K562 (cell line): Measurements from ENCODE around the gene ALG11. TPM values are rescaled to one million over a fixed set of nuclear protein-coding genes. Genes with fewer than 3 reads are reported as not detected.

Experiments
- ATAC-seq: fragments of 200-7000 bp; cut with Tn5 transposase; 3 replicates; pipeline ENCODE4 v1.9.1; 2020; ENCODE audit warnings: moderate library complexity
- Bru-seq: library from RNA; stranded (reverse); fragments of 400-500 nt; gene quantifications from one replicate; lab custom pipeline; 2021; lab: Mats Ljungman, UMichigan
- BruChase-seq, 2 experiments: library from RNA; stranded (reverse); fragments of 400-500 nt; gene quantifications; one replicate each; lab custom pipeline; 2021; lab: Mats Ljungman, UMichigan
- BruUV-seq: library from RNA; stranded (reverse); fragments of 400-500 nt; replicated peaks from 2 replicates; lab custom pipeline; 2021; lab: Mats Ljungman, UMichigan
- CTCF ChIA-PET: fragments of 300-600 bp; formaldehyde crosslinking; extraction: SDS; loops from one replicate; lab custom pipeline; 2021; ENCODE audit warnings: low intra/inter-chr PET ratio; lab: Yijun Ruan, JAX
- POLR2A ChIA-PET: fragments of 300-600, 350-650 bp; sonication (Branson Sonifier 250); formaldehyde crosslinking; extraction: SDS; loops from one replicate; lab custom pipeline; 2021; ENCODE audit warnings: antibody characterized with exemption, inconsistent platforms; lab: Yijun Ruan, JAX
- DNase-seq, 4 experiments: peaks; one replicate each; pipeline versions ENCODE4 v3.0.0 to v3.0.0-alpha.2; 2011 to 2018; ENCODE audit warnings: low spot score in 3 of 4, mixed read lengths in 3 of 4; ENCODE audit errors: extremely low read depth in 1 of 4
- FAIRE-seq: peaks from 2 replicates; lab custom pipeline; 2011; peaks lifted over from hg19 to GRCh38; lab: Jason Lieb, UNC
- H2AFZ ChIP-seq: 2 replicates; pipeline ENCODE4 v1.6.0; 2011; ENCODE audit warnings: low read depth, low read length, control low read depth, inconsistent platforms
- H3K27ac ChIP-seq: fragments of 200-600 bp; 3 replicates; pipeline ENCODE4 v1.8.0; 2011; ENCODE audit warnings: low read depth, mild to moderate bottlenecking, control low read depth, inconsistent platforms, low read length, moderate library complexity, mixed read lengths; ENCODE audit errors: extremely low read depth
- H3K27me3 ChIP-seq, 2 experiments: fragments of 300-600 bp in 1 of 2; 2 replicates in 1 of 2; 3 replicates in 1 of 2; pipeline versions ENCODE4 v1.6.0 to v1.8.0; 2011; ENCODE audit warnings: inconsistent platforms in 2 of 2, low read length in 2 of 2, mild to moderate bottlenecking in 1 of 2, mixed read lengths in 1 of 2, moderate library complexity in 1 of 2; ENCODE audit not compliant: control insufficient read depth in 2 of 2, insufficient read depth in 2 of 2
- H3K36me3 ChIP-seq: fragments of 300-600 bp; 3 replicates; pipeline ENCODE4 v1.8.0; 2011; ENCODE audit warnings: mild to moderate bottlenecking, low read length, inconsistent platforms; ENCODE audit not compliant: control insufficient read depth, insufficient read depth
- H3K4me1 ChIP-seq, 2 experiments: fragments of 200-600 bp in 1 of 2; replicated peaks in 1 of 2; 2 replicates in 1 of 2; 3 replicates in 1 of 2; pipeline versions ENCODE4 v1.5.1 to v1.8.0; 2011; ENCODE audit warnings: inconsistent platforms in 2 of 2, low read length in 2 of 2, mild to moderate bottlenecking in 1 of 2, mixed read lengths in 1 of 2, moderate library complexity in 1 of 2; ENCODE audit not compliant: control insufficient read depth in 2 of 2, insufficient read depth in 2 of 2
- H3K4me2 ChIP-seq: 2 replicates; pipeline ENCODE4 v1.6.1; 2011; ENCODE audit warnings: low read length, control low read depth, inconsistent platforms, mixed read lengths; ENCODE audit not compliant: insufficient read depth
- H3K4me3 ChIP-seq: fragments of 200-600 bp; sonication (generic), shearing (Covaris generic); 2 replicates; pipeline ENCODE4 v1.5.1; 2016; ENCODE audit warnings: control low read depth, inconsistent platforms
- H3K79me2 ChIP-seq: fragments of 200-600 bp; 3 replicates; pipeline ENCODE4 v1.8.0; 2011; ENCODE audit warnings: low read length, inconsistent platforms; ENCODE audit not compliant: control insufficient read depth, insufficient read depth
- H3K9ac ChIP-seq, 2 experiments: 2 replicates each; pipeline versions ENCODE4 v1.6.0 to v1.6.1; 2011; ENCODE audit warnings: low read depth in 2 of 2, low read length in 2 of 2, control low read depth in 1 of 2, inconsistent platforms in 1 of 2, mild to moderate bottlenecking in 1 of 2, mixed read lengths in 1 of 2; ENCODE audit not compliant: insufficient read depth in 1 of 2
- H3K9me1 ChIP-seq: one replicate; pipeline ENCODE4 v1.6.0; 2011; ENCODE audit warnings: inconsistent platforms, mild to moderate bottlenecking, low read length, moderate library complexity; ENCODE audit not compliant: control insufficient read depth, insufficient read depth
- H3K9me3 ChIP-seq: replicated peaks from 2 replicates; pipeline ENCODE4 v1.5.1; 2011; ENCODE audit warnings: low read depth, low read length, inconsistent platforms; ENCODE audit not compliant: control insufficient read depth, insufficient read depth
- H4K20me1 ChIP-seq: replicated peaks from 2 replicates; pipeline ENCODE4 v1.6.1; 2011; ENCODE audit warnings: low read length, inconsistent platforms, mixed read lengths; ENCODE audit not compliant: control insufficient read depth, insufficient read depth
- ELK3 ChIP-seq: fragments of 450-650 bp; formaldehyde crosslinking; IDR thresholded peaks from 2 replicates; pipeline ENCODE4 v1.4.0; 2020; ENCODE audit warnings: mild to moderate bottlenecking
- FOXK1 ChIP-seq: sonication (generic); formaldehyde crosslinking; IDR thresholded peaks from 2 replicates; pipeline ENCODE4 v1.8.0; 2022; ENCODE audit warnings: missing genetic modification reagents, mild to moderate bottlenecking, borderline replicate concordance
- GTF2E2 ChIP-seq: fragments of 200-800 bp; sonication (Bioruptor generic); IDR thresholded peaks from 2 replicates; pipeline ENCODE4 v1.6.1; 2016; ENCODE audit warnings: missing genetic modification characterization, missing compliant biosample characterization
- HDAC2 ChIP-seq: fragments of 450-650 bp; IDR thresholded peaks from 2 replicates; pipeline ENCODE4 v1.6.1; 2016; ENCODE audit warnings: mild to moderate bottlenecking
- L3MBTL2 ChIP-seq: fragments of 450-650 bp; IDR thresholded peaks from 2 replicates; pipeline ENCODE4 v1.6.1; 2016; ENCODE audit warnings: mild to moderate bottlenecking, moderate library complexity
- MCM3 ChIP-seq: fragments of 450-650 bp; IDR thresholded peaks from 2 replicates; pipeline ENCODE4 v1.6.1; 2016
- MED1 ChIP-seq: sonication (generic); formaldehyde crosslinking; IDR thresholded peaks from 2 replicates; pipeline ENCODE4 v1.8.1; 2023; ENCODE audit warnings: missing genetic modification reagents, borderline replicate concordance
- NCOA1 ChIP-seq: fragments of 450-650 bp; IDR thresholded peaks from 2 replicates; pipeline ENCODE4 v1.6.1; 2016; ENCODE audit warnings: low read depth
- PML ChIP-seq: IDR thresholded peaks from 2 replicates; pipeline ENCODE4 v1.6.1; 2012; ENCODE audit warnings: low read length, inconsistent platforms
- POLR2AphosphoS5 ChIP-seq: IDR thresholded peaks from 2 replicates; pipeline ENCODE4 v1.6.1; 2011; ENCODE audit warnings: mild to moderate bottlenecking, low read depth, low read length, moderate library complexity; ENCODE audit not compliant: control insufficient read depth, insufficient read depth
- POLR2B ChIP-seq: fragments of 450-650 bp; IDR thresholded peaks from 2 replicates; pipeline ENCODE4 v1.6.1; 2018; ENCODE audit warnings: low read depth; ENCODE audit not compliant: partially characterized antibody
- RFX5 ChIP-seq: IDR thresholded peaks from 2 replicates; pipeline ENCODE4 v1.6.1; 2011; ENCODE audit warnings: low read depth, mild to moderate bottlenecking, improper control_type of control experiment, low read length
- ZNF217 ChIP-seq: sonication (generic); formaldehyde crosslinking; IDR thresholded peaks from 2 replicates; pipeline ENCODE4 v1.8.0; 2022; ENCODE audit warnings: mild to moderate bottlenecking, missing genetic modification reagents
- WGBS: fragments of 100-300 bp; shearing (Covaris generic); methylation state at CpG from one replicate; pipeline ENCODE4 v1.1.6; 2016; ENCODE audit warnings: low coverage, mixed read lengths; ENCODE audit not compliant: insufficient coverage; ENCODE audit errors: missing lambda C conversion rate; 5-methylcytosine and 5-hydroxymethylcytosine counted together
- in situ Hi-C: fragments of 300-500 bp; cut with MboI; formaldehyde crosslinking; loops from 4 replicates; pipeline ENCODE4 v1.15.0; 2018; ENCODE audit warnings: inconsistent platforms, mixed read lengths
- intact Hi-C: fragments of 100-400 bp; cut with micrococcal nuclease; formaldehyde crosslinking; loops from 2 replicates; pipeline ENCODE4 v1.14.2; 2022
- long read RNA-seq, 3 experiments: library from polyadenylated mRNA in 2 of 3; library from RNA in 1 of 3; unstranded in 2 of 3; stranded (forward) in 1 of 3; transcript quantifications; one replicate each; pipeline ENCODE4 v2.0.0, GENCODE V29; 2019 to 2022
- polyA minus RNA-seq, 3 experiments: library from RNA; depleted of rRNA, polyadenylated mRNA; stranded (reverse); fragments of >200 nt; gene quantifications; 2 replicates each; pipeline ENCODE4 v1.2.3, GENCODE V29; 2011
- polyA plus RNA-seq, 8 experiments: library from polyadenylated mRNA; depleted of rRNA in 4 of 8; stranded (reverse) in 5 of 8; unstranded in 3 of 8; fragments of >200 nt; fragmentation: Nextera tagmentation in 2 of 8; fragmentation: Illumina TruSeq in 1 of 8; extraction: Ambion mirVana in 2 of 8; extraction: Trizol in 1 of 8; gene quantifications; 2 replicates each; pipeline versions ENCODE4 v1.2.1 to v1.2.3, GENCODE V29; 2011 to 2014; ENCODE audit warnings: inconsistent platforms in 1 of 8, missing spikeins in 1 of 8
- total RNA-seq, 7 experiments: library from RNA; depleted of rRNA in 6 of 7; stranded (reverse); fragments of >200 nt in 6 of 7; fragmentation: Illumina TruSeq in 2 of 7; extraction: Trizol in 2 of 7; gene quantifications; 2 replicates each; pipeline versions ENCODE4 v1.2.1 to v1.2.3, GENCODE V29; 2011 to 2021; ENCODE audit warnings: low replicate concordance in 1 of 7
- TF ChIP-seq, protein P1 (sequence below): sonication (generic); formaldehyde crosslinking; IDR thresholded peaks from 2 replicates; pipeline ENCODE4 v1.8.0; 2023; ENCODE audit warnings: mild to moderate bottlenecking, missing genetic modification reagents

Gene ALG11
- 24.6 and 59.2 TPM in 2 replicates for total RNA-seq (2011; cell fraction: chromatin; rRNA removed; ENCODE audit: low replicate concordance)
- 15.5 and 17.4 TPM in 2 replicates for total RNA-seq (2011; cell fraction: nucleolus; rRNA removed)
- total RNA-seq (2011; cell fraction: nucleoplasm; rRNA removed) = 27.4 and 33.8 TPM in 2 replicates
- total RNA-seq (2014; rRNA removed) = 7.3 and 8.1 TPM in 2 replicates
- total RNA-seq (2014; rRNA removed; fragmentation: Illumina TruSeq; extraction: Trizol) = 16.6 and 18.7 TPM in 2 replicates
- 11.8 and 12.3 TPM in 2 replicates for total RNA-seq (2015; rRNA removed; fragmentation: Illumina TruSeq; extraction: Trizol)
- total RNA-seq (2021) = 19.2 and 19.6 TPM in 2 replicates
- 9.9 and 17.2 TPM in 2 replicates for polyA plus RNA-seq (2011; rRNA removed)
- polyA plus RNA-seq (2011; cell fraction: cytosol; rRNA removed) = 2.0 and 6.6 TPM in 2 replicates
- 7.9 and 8.6 TPM in 2 replicates for polyA plus RNA-seq (2011; cell fraction: nucleus; rRNA removed)
- polyA plus RNA-seq (2012) = 6.5 and 12.9 TPM in 2 replicates
- 9.3 and 11.2 TPM in 2 replicates for polyA plus RNA-seq (2014; fragmentation: Illumina TruSeq; extraction: Trizol)
- polyA plus RNA-seq (2014; fragmentation: Nextera tagmentation; extraction: Ambion mirVana) = 10 to 100 TPM; 16.3 to 19.1 TPM
- polyA plus RNA-seq (2014; rRNA removed) = 7.4 and 8.2 TPM in 2 replicates
- 22.2 and 25.3 TPM in 2 replicates for polyA minus RNA-seq (2011; rRNA and poly(A)+ RNA removed)
- polyA minus RNA-seq (2011; cell fraction: cytosol; rRNA and poly(A)+ RNA removed) = 7.9 and 8.8 TPM in 2 replicates
- polyA minus RNA-seq (2011; cell fraction: nucleus; rRNA and poly(A)+ RNA removed) = 12.7 and 22.5 TPM in 2 replicates
- percentile 90 among the genes with signal in this experiment for Bru-seq, nascent RNA
- BruChase-seq, experiment 1, labeled RNA remaining after a 2-hour chase = percentile 86 among the genes with signal in this experiment
- percentile 85 among the genes with signal in this experiment for BruChase-seq, experiment 2, labeled RNA remaining after a 6-hour chase
- long read RNA-seq, experiment 1, full-length matches to known transcripts = 59 of 98 reads
- long read RNA-seq, experiment 1, partial matches to known transcripts = 9 of 98 reads
- long read RNA-seq, experiment 1, other reads (novel, unspliced or antisense) = 30 of 98 reads
- long read RNA-seq, experiment 2, partial matches to known transcripts = 1 of 4 reads
- long read RNA-seq, experiment 2, other reads (novel, unspliced or antisense) = 1 of 4 reads
- long read RNA-seq, experiment 3, transcript ALG11-202 (4 exons, 2,558 nt) = major isoform, 17 of 25 reads
- long read RNA-seq, experiment 3, partial matches to known transcripts = 1 of 25 reads
- long read RNA-seq, experiment 3, other reads (novel, unspliced or antisense) = 6 of 25 reads

DNA sequence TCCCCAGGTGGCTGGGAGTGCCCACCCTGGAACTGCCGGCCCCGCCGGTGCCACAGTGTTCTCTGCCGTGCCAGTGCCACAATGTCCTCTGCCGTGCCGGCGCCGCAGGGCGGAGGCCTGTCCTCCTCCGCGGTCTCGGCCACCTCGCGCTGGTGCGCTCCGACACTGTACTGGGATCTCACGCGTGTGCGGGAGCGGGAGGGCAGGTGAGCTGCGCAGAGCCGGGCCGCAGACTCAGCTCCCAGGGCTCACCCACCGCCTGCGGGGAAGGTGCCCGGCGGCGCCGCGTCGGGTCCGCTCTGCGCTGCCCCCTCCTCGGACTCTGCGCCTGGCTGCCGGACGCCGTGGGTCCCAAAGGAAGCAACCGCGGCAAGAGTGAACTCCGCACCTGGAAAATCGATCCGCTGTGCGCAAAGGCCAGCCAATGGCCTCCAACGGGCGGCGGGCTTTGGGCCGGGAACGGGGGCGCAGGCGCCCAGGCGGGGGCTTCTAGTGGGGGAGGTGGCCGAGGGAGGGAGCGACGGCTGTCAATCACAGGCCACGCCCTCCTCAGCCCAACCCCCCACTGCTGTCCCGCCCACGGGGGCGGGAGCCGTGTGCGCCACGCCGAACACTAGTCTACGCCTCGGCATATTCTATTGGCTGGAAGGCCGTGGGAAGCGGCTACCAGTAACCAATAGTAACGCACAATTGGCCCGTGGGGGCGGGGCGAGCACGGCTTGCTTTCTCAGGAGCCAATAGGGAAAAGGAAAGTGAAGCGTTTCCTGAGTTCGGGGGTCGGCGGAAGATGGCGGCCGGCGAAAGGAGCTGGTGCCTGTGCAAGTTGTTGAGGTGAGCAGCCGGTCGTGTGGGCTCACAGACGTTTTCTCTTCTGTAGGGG lies at the start of gene ALG11:
ALG11 (plus strand) TSS at position 767 of the 880 bp plus-strand sequence; CDS start at position 788, 21 bp downstream.
- intact Hi-C loops (no loop called here), in situ Hi-C loops (no loop called here)
- H4K20me1 ChIP-seq = no peaks in the 10 kb centered on the region
- peak; percentile 87 to 97 (median 92) for DNase-seq
- no TSS peak for BruUV-seq
- H3K9me1 ChIP-seq = no peaks in the 10 kb centered on the region
- H3K4me2 ChIP-seq = peak within 1 kb of the TSS; percentile 86
- H3K9me3 ChIP-seq = no peaks in the 10 kb centered on the region
- under 1% methylated on average over 34 of the region's 82 CpGs for WGBS
- H3K9ac ChIP-seq = peak within 1 kb of the TSS; percentile 86 to 96
- H3K27me3 ChIP-seq = no peaks in the 10 kb centered on the region
- peak; percentile 96 for ATAC-seq
- H2AFZ ChIP-seq = peak within 1 kb of the TSS; percentile 91
- H3K79me2 ChIP-seq = peaks cover 92% of the 10 kb centered on the region
- POLR2A ChIA-PET = interaction anchor here (0.7 to 1.6 kb wide), 4 partner anchors 10 to 79 kb away, joined by 3 to 7 read pairs (median 4); no protein-coding TSS in a partner anchor
- H3K4me3 ChIP-seq = peak within 1 kb of the TSS; percentile 90
- CTCF ChIA-PET = no interaction called here
- FAIRE-seq = peak; percentile 99
- H3K4me1 ChIP-seq = peaks cover 9 to 13% of the 10 kb centered on the region in 2 experiments; a peak in 4 of 5 replicates
- H3K36me3 ChIP-seq = peaks cover 5% of the 10 kb centered on the region; the same call in 1 of the 3 replicates
- peak within 1 kb of the TSS; percentile 87 for H3K27ac ChIP-seq
- no peak for TF ChIP-seq GTF2E2 (tag)
- no peak for TF ChIP-seq FOXK1 (CRISPR knock-in tag)
- peak; percentile 34 for TF ChIP-seq L3MBTL2
- TF ChIP-seq MED1 (CRISPR knock-in tag) = no peak
- TF ChIP-seq ELK3 (CRISPR knock-in tag) = no peak
- peak; percentile 44; the same call in 1 of the 2 replicates for TF ChIP-seq PML
- TF ChIP-seq, protein P1, sequence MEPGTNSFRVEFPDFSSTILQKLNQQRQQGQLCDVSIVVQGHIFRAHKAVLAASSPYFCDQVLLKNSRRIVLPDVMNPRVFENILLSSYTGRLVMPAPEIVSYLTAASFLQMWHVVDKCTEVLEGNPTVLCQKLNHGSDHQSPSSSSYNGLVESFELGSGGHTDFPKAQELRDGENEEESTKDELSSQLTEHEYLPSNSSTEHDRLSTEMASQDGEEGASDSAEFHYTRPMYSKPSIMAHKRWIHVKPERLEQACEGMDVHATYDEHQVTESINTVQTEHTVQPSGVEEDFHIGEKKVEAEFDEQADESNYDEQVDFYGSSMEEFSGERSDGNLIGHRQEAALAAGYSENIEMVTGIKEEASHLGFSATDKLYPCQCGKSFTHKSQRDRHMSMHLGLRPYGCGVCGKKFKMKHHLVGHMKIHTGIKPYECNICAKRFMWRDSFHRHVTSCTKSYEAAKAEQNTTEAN = no peak
- no peak for TF ChIP-seq RFX5
- TF ChIP-seq POLR2AphosphoS5 = peak; percentile 70; the same call in 1 of the 2 replicates
- no peak for TF ChIP-seq MCM3
- no peak for TF ChIP-seq NCOA1
- TF ChIP-seq POLR2B = peak; percentile 61
- TF ChIP-seq HDAC2 = no peak
- TF ChIP-seq ZNF217 (CRISPR knock-in tag) = no peak
